CD4-positive, alpha-beta T cell treated with Interleukin-10 for 1 hour (primary cell): Measurements from ENCODE around the gene ADAMTSL4.
A peak's percentile ranks its signal among the peaks of the same experiment; 100 is the strongest.
"Not testable (repeated sequence)": the region's sequence is repeated elsewhere in the genome, so short reads cannot be mapped to it uniquely, and the experiment has no call there.

Source experiments
- DNase-seq: peaks from one replicate; pipeline ENCODE4 v3.0.0-alpha.2; 2020

ADAMTSL4 gene

GRCh38 chr1:150568594-150568966 lies 19.4 kb downstream of the ADAMTSL4 start:
- DNase-seq: peak; percentile 64

DNA sequence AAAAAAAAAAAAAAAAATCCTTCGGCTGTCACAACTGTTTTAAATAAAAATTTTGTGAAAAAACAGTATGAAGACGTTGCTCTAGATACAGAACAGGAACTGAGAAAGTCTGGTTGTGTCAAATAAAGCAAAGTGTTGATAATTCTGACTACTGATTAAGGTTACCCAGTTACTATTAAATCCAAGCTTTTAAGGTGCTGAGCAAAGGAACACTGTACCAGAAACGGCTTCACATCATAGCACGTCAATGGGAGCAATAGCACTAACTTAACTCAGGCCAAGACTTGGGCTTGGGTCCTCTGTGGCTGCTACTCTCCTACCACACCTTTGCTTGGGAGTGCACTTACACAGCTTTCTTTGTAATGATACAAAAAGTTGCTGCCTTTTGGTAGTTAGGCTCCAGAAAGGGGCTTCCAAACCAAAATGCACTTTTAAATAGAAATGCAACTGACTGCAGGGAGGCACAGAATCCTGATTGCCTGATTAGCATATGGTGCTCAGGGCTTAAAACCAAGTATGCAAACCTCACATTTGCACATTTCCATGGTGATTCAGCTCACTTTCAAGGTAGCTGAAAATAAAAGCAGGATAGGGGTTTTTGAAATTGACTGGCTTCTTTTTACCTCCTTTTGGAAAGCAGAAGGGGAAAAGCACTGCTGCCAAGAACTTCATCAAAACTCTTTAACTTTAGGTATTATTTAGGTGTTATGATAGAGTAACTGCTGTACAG lies 23.9 kb downstream of the ADAMTSL4 start:
- DNase-seq: peak; percentile 50

DNA sequence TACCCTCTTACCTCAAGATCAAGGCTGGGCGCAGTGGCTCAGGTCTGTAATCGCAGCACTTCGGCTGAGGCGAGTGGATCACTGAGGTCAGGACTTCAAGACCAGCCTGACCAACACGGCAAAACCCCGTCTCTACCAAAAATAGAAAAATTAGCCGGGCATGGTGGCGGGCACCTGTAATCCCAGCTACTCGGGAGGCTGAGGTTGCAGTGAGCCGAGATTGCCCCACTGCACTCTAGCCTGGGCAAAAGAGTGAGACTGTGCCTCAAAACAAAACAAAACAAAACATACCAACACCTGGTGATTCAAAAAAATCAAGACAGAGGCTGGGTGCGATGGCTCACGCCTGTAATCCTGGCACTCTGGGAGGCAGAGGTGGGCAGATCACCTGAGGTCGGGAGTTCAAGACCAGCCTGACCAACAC lies 24.5 kb downstream of the ADAMTSL4 start:
- DNase-seq: peak; percentile 44

GRCh38 chr1:150574260-150575071 lies 25.3 kb downstream of the ADAMTSL4 start:
- peak; percentile 48 for DNase-seq

- DNase-seq: peak; percentile 26
These were observed 25.9 kb downstream of the ADAMTSL4 start for GRCh38 chr1:150575072-150575489.

DNA sequence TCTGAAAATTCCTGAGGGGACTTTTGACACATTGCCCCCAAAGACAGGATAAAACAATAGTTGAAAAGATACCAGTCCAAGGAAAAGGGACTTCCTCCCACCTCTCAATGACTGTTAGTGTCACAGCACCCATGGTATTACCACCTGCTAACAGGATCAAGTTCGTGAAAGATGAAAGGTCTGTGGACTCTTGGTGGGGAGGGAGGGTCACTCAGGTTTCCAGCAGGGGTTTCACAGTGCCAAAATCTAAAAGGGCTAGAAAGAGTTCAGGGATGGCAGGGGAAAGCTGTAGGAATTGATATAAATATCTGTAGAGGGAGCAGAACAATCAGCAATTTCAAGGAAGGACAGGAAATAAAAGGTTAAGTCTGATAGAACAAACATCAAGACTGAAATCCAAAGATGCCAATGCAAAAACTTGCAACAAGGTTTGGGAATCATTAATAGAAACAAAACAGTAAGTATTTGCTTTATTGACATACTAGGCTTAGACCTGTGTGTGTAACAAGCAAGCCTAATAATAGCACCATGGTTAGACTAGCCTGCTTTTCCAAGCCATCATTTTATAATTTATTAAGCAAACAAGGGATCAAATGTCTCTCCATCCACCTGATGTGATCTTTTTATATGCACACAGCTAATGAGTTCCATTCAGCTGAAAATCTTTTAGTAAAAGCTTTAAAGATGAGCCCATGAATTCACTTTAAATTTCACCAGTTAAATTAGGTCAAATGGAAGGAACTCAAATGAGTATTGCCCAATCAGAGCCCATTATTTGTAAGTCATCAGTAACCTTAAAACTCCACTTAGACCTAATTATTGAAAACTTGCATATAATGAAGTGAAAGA lies 26.5 kb downstream of the ADAMTSL4 start:
- peak; percentile 37 for DNase-seq

DNA sequence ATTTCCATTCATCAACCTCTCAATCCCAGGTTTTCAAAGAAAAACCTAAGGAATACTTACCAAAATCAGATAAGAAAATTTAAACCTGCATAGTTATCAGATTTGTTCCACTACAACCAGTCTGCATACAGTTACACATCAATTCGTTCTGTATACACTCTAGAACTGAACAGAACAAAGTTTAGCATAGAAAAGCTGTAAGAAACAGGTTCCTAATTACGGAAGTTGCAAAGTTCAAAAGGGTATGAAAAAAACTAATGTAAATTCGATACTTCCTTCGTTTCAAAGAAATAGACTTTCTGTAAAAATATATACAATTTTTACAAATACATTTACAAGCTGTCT lies 27.1 kb downstream of the ADAMTSL4 start:
- DNase-seq: peak; percentile 20

GRCh38 chr1:150576794-150577556 lies 27.8 kb downstream of the ADAMTSL4 start:
- DNase-seq: peak; percentile 49

DNA sequence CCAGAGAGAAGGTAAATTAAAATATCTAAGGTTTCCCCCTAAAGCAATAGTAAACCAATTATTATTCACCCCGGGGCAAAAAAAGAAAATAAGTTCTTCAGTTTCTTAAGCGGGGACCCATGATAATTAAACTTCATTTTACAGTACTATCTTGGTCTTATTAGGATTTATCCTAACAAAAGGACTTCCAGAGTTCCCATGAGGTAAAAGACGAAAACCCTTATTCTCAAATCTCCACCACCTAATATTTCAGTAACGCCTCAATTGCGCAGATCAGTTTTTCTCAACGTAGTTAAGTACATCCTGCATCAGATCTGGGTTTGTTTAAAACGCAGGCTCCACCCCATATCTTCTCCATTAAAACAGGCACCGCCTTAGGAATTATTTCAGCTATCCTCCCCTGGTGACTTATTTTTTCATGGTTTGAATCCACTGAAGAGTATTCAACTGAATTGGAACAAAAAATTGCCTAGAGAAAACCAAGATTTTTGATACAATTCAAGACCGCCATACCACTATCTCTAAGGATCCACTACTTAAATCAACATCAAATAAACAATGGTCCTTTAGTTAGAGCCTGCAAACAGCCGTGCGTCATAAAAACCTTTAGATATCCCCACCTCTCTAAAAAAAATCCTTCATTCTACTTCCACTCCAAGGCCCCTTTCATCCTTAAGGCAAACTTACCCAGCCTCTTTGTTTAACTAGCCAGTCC lies 28.5 kb downstream of the ADAMTSL4 start:
- DNase-seq: peak; percentile 62

DNA sequence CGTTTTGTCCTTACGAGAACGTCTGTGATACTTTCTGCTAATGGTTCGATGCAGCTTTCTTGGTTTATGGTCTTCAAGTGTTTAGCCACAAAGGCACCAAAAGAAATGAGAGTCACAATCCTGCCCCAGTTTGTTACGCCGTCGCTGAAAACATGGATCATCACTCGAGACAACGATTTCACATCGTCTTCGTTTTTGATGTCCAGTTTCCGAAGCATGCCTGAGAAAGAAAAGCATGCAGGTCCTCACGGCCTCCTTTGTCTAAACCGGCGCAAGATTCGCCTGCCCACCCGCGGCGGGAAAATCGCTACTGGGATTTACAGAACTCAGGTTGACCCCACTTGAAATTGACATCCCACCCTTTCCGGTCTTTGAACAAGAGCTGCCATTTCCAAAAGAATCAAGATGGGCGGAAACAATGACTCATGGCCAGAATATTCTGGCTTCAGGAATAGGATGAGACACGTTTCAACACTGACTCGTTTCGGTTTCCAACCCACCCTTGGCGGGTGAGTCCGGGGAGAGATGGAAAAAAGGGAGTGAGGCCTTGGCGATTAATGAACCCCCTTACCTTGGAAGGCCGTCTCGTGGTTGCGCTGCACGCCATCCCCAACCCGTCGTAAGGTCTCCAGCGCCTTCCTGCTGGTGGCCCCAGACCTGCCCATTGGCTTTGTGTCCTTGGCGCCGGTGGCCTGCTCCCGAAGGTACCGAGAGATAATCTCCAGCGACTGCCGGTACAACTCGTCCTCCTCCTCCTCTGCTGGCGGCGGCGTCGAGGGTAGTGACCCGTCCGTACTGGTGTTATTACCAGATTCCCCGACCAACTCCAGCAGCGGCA lies 29.3 kb downstream of the ADAMTSL4 start:
- peak; percentile 59 for DNase-seq

- DNase-seq: peak; percentile 95
These were observed 30.1 kb downstream of the ADAMTSL4 start, which contains the start of gene MCL1 for GRCh38 chr1:150579110-150579944. MCL1 (minus strand) TSS chr1:150579610; CDS start chr1:150579530, 80 bp downstream.

DNA sequence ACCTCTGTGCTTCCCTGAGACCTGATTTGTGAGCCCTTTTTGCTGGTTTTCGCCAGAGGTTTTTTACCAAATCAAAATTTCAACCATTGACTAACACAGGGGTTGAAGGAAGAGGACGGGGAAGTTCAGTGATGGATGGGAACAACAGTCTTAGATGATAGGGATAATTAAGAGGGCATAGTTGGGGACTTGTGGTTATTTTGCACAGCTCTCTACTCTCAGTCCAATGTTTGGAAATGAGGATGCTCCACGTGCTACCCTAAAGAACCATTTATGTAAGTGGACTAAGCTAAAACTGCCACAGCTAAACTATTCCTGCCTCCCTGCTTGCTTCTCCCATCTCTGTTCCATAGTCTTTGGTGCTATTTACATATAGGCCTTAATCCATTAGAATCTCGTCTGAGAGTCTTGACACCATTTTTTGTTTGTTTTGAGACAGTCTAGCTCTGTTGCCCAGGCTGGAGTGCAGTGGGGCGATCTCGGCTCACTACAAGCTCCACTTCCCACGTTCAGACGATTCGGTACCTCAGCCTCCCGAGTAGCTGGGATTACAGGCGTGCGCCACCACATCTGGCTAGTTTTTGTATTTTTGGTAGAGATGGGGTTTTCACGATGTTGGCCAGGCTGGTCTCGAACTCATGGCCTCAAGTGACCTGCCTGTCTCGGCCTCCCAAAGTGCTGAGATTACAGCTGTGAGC lies 30.9 kb downstream of the ADAMTSL4 start:
- no peak for DNase-seq

DNA sequence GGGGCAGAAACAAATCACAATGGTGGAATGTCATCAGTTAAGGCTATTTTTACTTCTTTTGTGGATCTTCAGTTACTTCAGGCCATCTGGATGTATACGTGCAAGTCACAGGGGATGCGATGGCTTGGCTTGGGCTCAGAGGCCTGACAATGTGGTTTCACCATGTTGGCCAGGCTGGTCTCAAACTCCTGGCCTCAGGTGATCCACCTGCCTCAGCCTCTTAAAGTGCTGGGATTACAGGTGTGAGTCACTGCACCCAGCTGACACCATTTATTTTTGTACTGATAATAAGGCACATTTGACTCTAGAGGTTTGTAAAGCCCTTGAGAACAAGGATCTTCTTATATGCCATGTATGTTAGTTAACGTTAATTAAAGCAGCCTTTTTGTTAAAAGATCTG lies 31.8 kb downstream of the ADAMTSL4 start:
- DNase-seq: not testable (repeated sequence)

- DNase-seq: not testable (repeated sequence)
These were observed 32.2 kb downstream of the ADAMTSL4 start for GRCh38 chr1:150581437-150581836.

GRCh38 chr1:150581962-150582361 lies 32.8 kb downstream of the ADAMTSL4 start:
- not testable (repeated sequence) for DNase-seq

GRCh38 chr1:150582371-150582770 lies 33.2 kb downstream of the ADAMTSL4 start:
- DNase-seq: no peak

DNA sequence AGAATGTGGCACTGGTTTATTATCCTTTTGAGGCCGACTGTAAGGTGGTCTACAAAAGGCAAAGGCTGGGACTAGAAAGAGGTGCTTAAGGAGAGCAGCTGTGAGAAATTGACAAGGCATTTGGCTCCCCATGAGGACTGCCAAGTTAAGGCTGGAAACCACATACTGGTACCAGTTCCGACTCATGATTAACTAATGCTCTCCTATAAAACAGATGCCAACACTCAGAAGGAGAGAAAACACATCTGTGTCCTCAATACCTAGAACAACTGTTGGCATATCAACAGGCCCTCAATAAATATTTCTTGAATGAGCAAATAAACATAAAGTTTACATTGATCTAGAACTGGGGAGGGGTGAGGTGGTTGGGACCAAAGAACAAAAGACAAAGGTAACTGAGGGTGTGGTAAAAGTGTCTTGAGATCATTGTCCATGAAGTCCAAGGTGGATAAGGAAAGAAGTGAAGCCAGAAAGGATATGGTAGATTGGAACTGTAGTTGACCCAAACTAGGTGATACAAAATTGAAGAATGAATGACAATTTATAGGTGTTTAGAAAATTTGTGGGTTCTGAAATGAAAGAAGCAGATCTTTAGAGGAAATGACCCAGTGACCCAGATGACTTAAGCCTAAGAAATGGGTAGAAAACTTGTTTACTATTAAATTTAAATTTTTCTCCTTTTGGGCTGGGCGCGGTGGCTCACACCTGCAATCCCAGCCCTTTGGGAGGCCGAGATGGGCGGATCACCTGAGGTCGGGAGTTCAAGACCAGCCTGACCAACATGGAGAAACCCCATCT lies 47.1 kb downstream of the ADAMTSL4 start:
- DNase-seq: no peak

GRCh38 chr1:150596976-150597375 lies 47.8 kb downstream of the ADAMTSL4 start:
- DNase-seq: no peak
